DMS53 treated with DMSO at 0.1 percent for 48 hours (cell line): ENCODE results near the gene B4GALNT2.
"Not testable (repeated sequence)": the region's sequence is repeated elsewhere in the genome, so short reads cannot be mapped to it uniquely, and the experiment has no call there.

ENCODE experiments used
- DNase-seq: peaks from one replicate; lab custom pipeline; 2025; ENCODE audit not compliant: unreplicated experiment; lab: John Stamatoyannopoulos, UW

B4GALNT2 gene

GRCh38 chr17:49120166-49120565, 12.4 kb upstream of the B4GALNT2 start:
- DNase-seq: no peak

- DNase-seq: no peak
These were observed 10.8 kb upstream of the B4GALNT2 start for GRCh38 chr17:49121696-49122292.

- DNase-seq: no peak
These were observed 10.0 kb upstream of the B4GALNT2 start for GRCh38 chr17:49122566-49122965.

GRCh38 chr17:49123061-49123460, 9.5 kb upstream of the B4GALNT2 start:
- DNase-seq: no peak

- no peak for DNase-seq
These were observed 7.1 kb upstream of the B4GALNT2 start for GRCh38 chr17:49125449-49125848.

- not testable (repeated sequence) for DNase-seq
These were observed 6.2 kb upstream of the B4GALNT2 start for GRCh38 chr17:49126183-49126859.

- not testable (repeated sequence) for DNase-seq
These were observed 3.1 kb upstream of the B4GALNT2 start for GRCh38 chr17:49129359-49129950.

- no peak for DNase-seq
These were observed 1.7 kb upstream of the B4GALNT2 start for GRCh38 chr17:49130891-49131290.

GRCh38 chr17:49132317-49132698, 261 bp upstream of the B4GALNT2 start:
- DNase-seq: no peak

GRCh38 chr17:49136335-49136734, 3.8 kb downstream of the B4GALNT2 start:
- no peak for DNase-seq

GRCh38 chr17:49145654-49146053, 13.1 kb downstream of the B4GALNT2 start:
- DNase-seq: not testable (repeated sequence)

GRCh38 chr17:49146620-49147306, 14.2 kb downstream of the B4GALNT2 start:
- no peak for DNase-seq

- no peak for DNase-seq
These were observed 15.6 kb downstream of the B4GALNT2 start for GRCh38 chr17:49148171-49148570.

GRCh38 chr17:49151996-49152395, 19.4 kb downstream of the B4GALNT2 start:
- DNase-seq: no peak

GRCh38 chr17:49156256-49156655, 23.7 kb downstream of the B4GALNT2 start:
- DNase-seq: no peak

- no peak for DNase-seq
These were observed 25.2 kb downstream of the B4GALNT2 start for GRCh38 chr17:49157784-49158183.

GRCh38 chr17:49162866-49163265, 30.3 kb downstream of the B4GALNT2 start:
- no peak for DNase-seq

GRCh38 chr17:49165143-49165542, 32.6 kb downstream of the B4GALNT2 start:
- DNase-seq: no peak

- DNase-seq: no peak
These were observed 36.1 kb downstream of the B4GALNT2 start for GRCh38 chr17:49168706-49169105.

- no peak for DNase-seq
These were observed 37.6 kb downstream of the B4GALNT2 start for GRCh38 chr17:49170216-49170615.

- DNase-seq: not testable (repeated sequence)
These were observed 38.1 kb downstream of the B4GALNT2 start for GRCh38 chr17:49170711-49171110.

GRCh38 chr17:49175978-49176377, 43.4 kb downstream of the B4GALNT2 start:
- DNase-seq: not testable (repeated sequence)
